LoVo (cell line): ENCODE measurements around the gene ING5.
"Not testable (repeated sequence)": the region's sequence is repeated elsewhere in the genome, so short reads cannot be mapped to it uniquely, and the experiment has no call there.

Experiments used
- DNase-seq: peaks from one replicate; pipeline ENCODE4 v3.0.0-alpha.2; 2016; ENCODE audit warnings: low spot score

The ING5 gene

GRCh38 chr2:241701399-241702154 is at the start of gene ING5:
Gene ING5, plus strand, starts transcription at chr2:241702039. Its CDS starts 27 bp downstream, at chr2:241702066.
- peak; percentile 94 for DNase-seq

- DNase-seq, result no peak
Measured at GRCh38 chr2:241652142-241652541, 49.7 kb upstream of the ING5 start.

GRCh38 chr2:241652722-241653121 is 49.1 kb upstream of the ING5 start:
- DNase-seq, result no peak

GRCh38 chr2:241653210-241653750 is 48.6 kb upstream of the ING5 start:
- DNase-seq, result no peak

DNA sequence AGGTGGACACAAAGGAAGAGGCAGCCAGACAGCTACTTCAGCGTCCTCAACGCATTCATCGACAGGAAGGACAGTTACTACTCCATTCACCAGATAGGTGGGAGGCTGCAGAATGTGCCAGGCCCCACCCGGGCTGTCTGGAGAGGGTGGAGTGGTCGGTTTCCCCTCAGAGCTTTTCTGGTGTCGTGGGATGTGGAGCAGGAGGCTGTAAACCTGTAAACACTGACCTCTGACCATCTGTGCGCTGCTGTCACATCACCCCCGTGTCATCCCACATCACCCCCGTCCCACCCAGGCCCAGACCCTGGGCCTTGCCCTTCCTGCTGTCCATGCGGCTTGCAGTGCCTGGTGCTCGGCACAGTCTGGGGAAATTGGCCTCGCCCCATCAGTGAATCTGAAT is 47.3 kb upstream of the ING5 start:
- DNase-seq, result no peak

DNA sequence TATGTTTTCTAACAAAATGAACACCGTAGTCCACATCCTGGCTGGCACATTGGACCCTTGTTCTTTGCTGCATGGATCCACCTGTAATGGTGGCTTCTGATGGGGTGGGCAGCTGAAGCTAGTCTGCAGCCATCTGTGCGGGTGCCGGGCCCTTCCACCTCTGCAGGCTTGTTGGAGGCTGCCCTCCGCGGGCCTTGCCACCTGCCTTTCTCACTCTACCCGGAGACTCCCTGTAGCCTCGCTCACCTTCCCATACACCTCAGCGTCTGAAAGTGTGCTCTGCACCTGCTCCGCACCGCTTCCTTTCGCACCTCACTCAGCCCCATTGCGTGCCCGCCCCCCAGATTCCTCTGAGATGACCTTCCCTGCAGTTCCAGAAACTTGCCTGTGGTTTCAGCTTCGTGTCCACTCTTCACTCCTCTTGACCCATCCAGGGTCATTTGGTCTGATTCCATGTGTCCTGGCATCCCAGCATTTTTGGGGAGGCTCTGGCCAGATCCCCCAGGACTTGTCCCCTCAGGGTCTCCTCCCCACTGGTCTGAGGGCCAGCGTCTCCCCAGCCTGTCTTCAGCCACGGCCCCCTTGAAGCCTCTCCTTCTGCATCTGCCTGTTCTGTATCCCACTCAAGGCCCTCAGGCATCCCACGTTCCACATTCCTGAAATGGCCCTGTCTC is 46.2 kb upstream of the ING5 start:
- no peak for DNase-seq

GRCh38 chr2:241656190-241656741 is 45.6 kb upstream of the ING5 start:
- no peak for DNase-seq

GRCh38 chr2:241657786-241658254 is 44.0 kb upstream of the ING5 start:
- no peak for DNase-seq

DNA sequence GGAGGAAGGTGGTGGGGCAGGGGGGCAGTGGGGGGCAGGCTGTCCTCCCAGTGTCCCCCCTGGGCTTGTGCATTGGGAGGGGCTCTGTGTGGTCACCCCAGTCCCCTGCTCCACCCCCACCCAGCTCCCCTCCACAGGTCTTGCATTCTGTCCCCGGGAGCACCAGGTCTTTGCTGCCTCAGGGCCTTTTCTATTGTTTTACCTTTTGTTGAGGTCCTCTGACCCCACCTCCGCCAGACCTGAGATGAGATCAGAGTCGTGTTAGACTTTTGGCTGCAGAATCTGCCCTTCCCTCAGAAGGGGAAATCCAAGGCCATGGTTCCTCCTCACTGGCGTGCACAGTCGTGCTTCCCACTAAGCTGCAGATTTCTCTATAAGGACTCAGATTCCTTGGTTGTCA is 43.5 kb upstream of the ING5 start:
- DNase-seq, result no peak

- no peak for DNase-seq
Measured at GRCh38 chr2:241659150-241659739, 42.6 kb upstream of the ING5 start.

- DNase-seq, result no peak
Measured at GRCh38 chr2:241660593-241661213, 41.1 kb upstream of the ING5 start.

DNA sequence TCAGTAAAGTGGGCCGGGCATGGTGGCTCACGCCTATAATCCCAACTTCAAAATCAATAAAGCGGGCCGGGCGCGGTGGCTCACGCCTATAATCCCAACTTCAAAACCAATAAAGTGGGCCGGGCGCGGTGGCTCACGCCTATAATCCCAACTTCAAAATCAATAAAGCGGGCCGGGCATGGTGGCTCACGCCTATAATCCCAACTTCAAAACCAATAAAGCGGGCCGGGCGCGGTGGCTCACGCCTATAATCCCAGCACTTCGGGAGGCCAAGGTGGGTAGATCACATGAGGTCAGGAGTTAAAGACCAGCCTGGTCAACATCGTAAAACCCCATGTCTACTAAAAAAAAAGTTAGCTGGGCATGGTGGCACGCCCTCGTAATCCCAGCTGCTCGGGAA is 39.1 kb upstream of the ING5 start:
- DNase-seq, result not testable (repeated sequence)

DNA sequence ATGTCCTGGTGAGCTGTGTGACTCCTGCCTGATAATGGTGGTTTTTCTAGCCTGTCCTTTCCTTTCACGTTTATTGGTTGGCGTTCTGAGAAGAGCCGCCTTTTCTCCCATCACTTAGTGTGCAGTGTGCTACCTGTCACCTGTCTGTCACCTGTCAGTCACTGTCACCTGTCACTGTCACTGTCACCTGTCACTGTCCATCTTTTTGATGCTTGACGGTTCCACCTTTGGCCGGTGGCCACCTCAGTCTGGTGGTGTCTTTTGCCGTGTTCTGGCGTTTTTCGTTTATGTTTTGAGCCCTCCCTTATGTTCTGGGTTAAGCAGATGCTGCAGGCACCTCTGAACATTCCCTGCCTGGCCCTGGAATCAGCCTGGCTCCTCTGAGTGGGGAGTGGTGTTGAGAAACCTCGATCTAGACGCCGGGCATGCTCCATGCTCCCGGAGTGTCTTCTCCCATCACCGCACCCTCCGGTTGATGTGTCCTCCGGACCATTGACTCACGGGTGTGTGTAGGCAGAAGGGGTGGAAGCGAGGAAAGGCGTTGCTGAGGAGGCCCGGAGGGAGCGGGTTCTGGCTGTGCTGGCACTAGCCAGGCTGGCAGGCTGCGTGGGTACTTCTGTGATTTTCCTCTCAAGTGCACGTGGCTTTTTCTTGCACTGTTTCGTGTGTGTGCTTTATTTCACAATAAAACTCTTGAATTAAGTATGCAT is 36.0 kb upstream of the ING5 start:
- DNase-seq, result no peak

GRCh38 chr2:241666627-241667400 is 35.0 kb upstream of the ING5 start:
- DNase-seq, result no peak

GRCh38 chr2:241668354-241668753 is 33.5 kb upstream of the ING5 start:
- DNase-seq, result no peak

DNA sequence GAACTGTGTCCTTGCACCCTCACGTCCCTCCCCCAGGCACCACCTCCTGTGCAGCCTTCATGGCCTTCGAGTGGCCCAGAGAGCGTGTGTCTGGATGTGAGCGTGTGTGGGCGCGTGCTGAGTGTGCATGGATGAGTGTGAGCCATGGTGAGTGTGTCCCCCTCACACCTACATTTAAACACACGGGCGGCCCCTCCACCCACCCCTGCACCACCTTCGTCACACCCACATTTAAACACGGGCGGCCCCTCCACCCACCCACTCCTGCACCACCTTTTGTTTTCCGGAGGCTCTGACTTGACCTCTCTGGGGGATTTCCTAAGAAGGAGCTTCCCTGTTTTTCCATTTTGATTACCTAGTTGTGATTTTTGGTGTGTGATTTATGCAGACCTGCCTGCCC is 33.0 kb upstream of the ING5 start:
- DNase-seq, result no peak

GRCh38 chr2:241670333-241671110 is 31.3 kb upstream of the ING5 start:
- no peak for DNase-seq

DNA sequence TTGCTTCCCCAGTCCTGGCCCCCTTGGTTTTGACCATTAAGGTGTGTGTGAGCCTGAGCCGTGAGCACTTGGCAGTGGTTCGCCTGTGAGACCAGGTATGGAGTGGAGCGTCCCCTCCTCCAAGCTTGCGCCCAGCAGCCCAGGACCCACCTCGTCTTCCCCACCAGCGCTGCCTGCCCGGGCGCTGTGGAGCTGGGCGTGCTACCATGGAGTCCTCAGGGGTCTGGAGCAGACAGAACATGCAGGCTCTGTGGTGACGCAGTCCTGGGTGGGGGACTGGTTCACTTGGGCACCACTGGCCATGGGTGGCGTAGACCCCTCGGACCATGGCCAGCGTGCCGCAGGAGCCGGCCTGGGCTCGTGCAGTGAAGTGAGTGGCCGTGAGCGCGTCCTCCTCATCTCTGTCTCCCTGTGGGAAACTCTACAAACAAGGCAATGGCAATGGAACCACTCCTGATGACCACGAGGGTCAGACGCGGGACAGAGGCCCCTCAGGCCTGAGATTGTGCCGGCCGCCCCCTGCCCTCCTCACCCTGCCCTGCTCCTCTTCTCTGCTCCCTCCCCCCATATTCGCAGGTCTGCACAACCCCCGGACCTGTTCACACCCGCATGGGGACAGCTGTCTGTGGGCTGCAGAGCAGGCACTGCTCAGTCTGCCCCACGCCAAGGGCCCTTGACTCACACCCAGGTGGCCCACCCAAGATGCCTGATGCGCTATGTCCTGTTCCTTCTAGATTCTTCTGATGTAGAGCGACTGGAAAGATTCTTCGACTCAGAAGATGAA is 30.2 kb upstream of the ING5 start:
- DNase-seq, result no peak
